HG03159 (cell line): ENCODE measurements around the gene CA10.

Experiments
- ATAC-seq: cut with Tn5 transposase; IDR thresholded peaks from one replicate; pipeline ENCODE4 v1.9.1; 2021; ENCODE audit warnings: mild to moderate bottlenecking, moderate library complexity; ENCODE audit not compliant: unreplicated experiment

CA10 gene

DNA sequence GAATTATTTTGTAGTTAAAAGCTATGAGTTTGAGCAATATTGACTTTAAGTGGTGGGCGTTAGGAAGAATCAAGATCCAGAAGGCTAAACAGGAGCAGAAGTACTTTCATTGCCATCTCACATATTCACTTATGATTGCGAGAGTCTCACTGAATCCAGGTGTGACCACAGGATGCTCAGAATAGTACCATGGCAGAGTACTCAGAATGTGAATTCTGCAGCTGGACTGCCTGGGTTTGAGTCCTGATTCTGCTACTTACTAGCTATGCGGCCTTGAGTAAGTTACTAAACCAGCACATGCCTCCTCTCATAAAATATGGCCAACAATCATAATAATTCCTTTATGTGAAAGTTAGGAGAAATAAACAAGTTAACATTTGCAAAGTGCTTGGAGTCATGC lies 109.5 kb downstream of the CA10 start:
- ATAC-seq = no peak

DNA sequence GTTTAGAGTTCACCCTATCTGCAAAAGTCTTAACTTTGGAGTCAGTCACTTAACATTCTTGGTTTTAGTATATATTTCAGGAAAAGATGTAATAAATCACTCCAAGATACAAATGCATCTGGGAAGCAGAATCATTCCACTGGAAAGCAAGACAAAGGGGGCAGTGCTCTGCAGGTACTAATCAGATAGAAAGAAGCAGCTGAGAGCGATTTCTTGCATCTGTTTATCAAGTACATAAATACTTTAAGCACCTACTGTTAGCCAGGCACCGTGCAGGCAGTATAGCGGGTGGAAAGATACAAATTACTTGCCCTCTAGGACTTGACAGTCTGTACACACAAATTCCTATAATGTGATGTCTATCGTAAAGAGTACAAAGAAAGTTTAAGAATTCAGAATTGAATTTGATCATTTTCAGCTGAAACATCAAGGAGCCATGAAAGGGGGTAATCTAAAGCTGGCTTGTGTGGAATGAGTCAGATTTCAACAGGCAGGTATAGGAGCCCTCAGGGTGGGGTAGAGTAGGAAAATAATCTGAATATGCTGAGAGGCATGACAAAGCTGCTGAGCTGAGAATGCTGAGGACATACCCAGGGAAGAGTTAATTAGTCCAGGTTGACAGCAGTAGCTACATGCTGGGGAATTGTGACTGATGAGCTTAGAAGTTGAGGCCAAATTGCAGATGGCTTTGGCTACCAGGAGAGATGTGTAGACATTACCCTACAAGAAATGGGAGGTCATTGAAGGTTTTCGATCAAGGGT lies 110.2 kb downstream of the CA10 start:
- ATAC-seq = no peak

DNA sequence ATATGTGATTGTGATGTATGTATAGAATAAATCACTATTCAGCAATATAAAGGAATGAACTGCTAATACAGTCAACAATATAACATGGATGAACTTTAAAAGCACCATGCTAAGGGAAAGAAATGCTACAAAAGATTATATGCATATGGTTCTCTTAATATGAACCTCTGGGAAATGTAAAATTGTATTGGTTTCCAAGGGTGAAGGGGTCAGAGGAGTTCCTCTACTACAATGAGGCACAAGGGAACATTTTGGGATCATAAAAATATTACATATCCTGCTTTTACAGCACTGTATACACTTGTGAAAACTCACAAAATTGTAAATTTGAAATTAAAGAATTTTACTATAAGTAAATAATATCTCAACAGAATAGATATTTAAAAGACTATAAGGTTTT lies 111.4 kb downstream of the CA10 start:
- ATAC-seq = no peak

DNA sequence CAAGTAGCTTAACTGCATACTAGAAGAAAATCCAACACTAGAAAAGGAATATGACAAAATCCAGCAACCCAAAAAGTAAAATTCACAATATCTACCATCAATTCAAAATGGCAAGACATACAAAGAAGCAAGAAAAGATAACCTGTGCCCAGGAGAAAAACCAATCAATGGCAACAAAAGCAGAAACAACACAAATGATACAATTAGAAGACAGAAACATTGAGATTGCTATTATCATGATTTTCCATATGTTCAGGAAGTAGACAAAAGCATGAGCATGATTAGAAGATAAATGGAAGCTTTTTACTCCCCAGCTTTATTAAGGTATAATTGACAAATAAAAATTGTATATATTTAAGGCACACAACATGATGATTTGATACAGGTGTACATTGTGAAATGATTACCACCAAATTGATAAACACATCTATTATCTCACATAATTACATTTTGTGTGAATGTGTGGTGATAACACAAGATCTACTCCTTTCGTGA lies 117.3 kb downstream of the CA10 start:
- no peak for ATAC-seq

- ATAC-seq = no peak
These were observed 122.1 kb downstream of the CA10 start for GRCh38 chr17:52036416-52036815.

DNA sequence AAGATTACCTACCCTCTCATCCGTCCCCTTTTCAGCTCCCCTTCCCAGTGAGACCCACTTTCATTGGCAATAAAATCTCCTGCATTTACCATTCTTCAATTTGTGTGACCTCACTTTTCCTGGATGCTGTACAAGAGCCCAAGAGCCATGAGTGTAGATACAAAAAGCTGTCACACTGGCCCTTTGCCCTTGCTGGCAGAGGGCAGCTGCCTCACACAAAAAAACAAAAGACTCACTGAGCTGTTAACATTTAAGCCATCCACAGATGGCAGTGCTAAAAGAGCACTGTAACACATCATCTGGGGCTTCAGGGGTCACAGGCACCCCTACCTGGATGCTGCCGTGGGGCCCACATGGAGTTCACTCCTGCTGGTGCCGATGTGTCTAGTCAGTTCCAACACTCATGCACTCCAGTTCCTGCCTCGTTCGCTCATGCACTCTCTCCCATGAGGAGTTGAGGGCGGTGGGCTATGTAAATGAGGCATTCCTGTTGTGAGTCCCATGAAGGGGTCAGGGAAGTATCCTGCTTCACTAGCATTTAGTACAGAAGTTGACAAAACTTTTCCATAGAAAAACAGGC lies 123.1 kb downstream of the CA10 start:
- ATAC-seq = no peak

DNA sequence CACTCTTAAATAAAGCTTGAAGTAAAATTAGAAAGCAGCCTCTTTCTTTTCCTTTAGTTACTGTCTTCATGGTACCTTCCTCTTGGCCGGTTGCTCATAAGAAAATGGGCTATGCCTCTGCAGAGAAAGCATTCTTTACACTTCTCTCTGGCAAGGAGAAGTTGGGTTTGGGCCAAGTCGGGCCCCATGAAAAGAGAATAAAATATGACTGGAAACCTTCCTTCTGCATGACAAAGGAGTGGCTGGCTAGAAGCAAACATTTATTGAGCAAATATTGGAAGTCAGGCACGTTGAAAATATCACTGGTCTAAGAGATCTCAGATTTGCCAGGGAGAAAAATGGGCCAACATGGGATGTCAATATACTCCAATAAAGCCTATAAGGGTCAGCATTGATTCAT lies 126.1 kb downstream of the CA10 start:
- ATAC-seq = no peak

DNA sequence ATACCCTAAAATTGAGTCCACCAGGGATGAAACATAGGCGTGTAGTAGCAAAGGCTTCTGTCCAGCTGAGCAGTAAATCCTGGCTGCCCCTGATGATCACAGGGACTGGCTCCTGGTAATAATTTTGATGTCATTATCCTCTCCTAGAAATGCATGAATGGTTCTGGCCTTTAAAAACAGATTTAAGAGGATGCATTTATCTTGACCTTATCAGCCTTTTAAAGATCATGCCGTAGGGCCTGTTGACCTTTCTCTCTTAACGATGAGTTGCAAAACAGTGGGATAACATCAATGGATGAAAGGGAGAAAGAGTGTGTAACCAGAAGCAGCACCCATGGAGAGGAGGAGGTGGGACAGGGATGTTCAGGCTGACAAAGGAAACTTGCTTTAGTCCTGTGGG lies 128.5 kb downstream of the CA10 start:
- no peak for ATAC-seq

DNA sequence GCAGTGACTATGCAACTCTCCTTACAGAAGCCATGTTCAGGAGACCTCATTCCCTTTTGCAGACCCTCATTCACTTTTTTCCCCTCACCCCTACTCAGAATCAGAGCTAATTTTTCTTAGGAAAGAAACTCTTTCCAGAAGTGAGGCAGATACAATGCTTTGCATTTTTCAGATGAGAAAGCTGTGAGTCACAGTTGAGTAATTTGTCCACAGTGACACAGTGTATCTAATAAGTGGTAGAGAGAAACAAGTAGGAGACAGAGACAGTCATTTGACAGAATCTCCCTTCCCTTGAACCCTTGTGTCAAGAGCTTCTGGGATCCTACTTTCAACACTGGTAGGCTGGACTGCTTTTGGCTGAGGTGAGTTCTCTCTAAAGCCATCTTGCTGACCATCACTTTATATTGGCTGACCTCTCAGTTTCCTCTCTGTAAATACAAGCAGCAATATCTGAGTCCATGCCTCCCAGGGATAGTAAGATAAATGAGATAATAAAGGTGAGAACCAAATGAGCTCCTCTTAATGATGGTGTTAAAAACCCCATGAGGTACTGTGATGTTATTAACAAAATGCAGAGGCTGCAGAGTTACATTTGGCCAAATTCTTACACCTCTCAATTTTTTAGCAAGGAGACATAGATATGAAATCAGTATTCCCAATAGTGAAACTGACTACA lies 130.8 kb downstream of the CA10 start:
- ATAC-seq = no peak

DNA sequence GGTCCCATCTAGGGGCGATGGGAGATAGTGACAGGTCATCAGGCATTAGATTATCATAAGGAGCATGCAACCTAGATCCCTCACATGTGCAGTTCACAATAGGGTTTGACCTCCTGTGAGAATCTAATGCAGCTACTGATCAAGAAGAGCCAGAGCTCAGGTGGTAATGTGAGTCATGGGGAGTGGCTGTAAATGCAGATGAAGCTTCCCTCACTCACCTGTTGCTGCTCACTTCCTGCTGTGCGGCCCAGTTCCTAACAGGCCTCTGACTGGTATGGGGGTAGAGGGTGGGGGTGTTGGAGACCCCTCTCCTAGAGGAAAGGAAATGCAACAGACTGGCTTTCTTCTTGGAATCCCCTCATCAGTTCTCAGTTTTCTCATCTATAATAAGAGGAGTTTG lies 131.4 kb downstream of the CA10 start:
- ATAC-seq = no peak

DNA sequence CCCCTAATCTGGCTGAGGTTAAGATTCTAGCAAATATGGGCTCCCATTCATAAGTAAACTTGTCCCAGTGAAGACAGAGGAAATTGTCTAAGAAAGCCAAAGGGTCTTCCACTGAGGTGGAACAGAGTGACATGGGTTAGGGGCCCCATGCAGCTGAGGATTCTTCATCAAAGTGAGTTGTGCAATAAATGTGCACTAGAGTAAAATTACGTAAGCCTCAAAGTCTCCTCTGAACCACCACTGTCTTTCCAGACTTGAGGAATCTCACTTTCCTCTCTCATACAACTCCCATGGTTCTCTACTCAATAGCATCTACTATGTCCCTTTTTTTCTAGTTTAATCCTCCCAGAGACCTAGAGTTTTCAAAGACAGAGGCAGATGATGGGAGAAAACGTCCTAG lies 132.4 kb downstream of the CA10 start:
- no peak for ATAC-seq

DNA sequence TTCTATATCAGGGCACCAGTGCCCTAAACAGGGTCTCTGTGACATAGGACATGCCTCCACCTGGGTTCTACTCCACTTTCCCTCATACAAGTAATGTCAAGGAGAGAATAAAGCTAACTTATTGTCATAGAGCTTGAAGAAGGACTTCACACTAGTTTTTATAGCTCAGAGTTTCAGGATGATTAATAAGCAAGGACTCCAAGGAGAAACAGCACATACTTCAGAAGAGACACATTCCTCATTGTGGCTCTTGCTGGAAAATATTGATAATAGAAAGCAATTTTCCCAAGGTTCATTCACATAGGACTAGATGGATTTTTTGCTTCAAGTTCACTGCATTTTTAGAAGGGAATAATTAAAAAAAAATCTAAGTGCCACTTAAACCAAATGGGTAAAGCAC lies 133.3 kb downstream of the CA10 start:
- no peak for ATAC-seq

GRCh38 chr17:52024300-52024870 lies 134.1 kb downstream of the CA10 start:
- no peak for ATAC-seq

- no peak for ATAC-seq
These were observed 147.4 kb downstream of the CA10 start for GRCh38 chr17:52011064-52011463.

DNA sequence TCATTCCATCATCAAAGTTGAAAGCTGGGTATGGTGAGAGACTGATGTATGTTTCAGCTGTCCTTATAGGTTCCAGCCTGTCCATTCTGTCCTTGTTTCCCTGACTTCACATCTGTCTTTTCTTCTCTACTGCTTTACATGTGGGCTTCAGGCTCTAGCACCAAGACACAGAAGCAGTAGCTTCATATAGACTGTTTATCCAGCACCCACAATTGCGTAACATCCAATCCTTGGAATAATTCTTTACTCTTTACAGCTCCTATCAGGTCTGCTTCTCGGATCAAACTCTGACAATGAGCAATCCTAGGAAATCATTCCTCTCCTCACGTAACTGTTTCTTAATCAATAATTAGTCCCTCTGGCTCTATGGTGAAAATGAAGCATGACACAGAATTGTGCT lies 158.9 kb downstream of the CA10 start:
- no peak for ATAC-seq

DNA sequence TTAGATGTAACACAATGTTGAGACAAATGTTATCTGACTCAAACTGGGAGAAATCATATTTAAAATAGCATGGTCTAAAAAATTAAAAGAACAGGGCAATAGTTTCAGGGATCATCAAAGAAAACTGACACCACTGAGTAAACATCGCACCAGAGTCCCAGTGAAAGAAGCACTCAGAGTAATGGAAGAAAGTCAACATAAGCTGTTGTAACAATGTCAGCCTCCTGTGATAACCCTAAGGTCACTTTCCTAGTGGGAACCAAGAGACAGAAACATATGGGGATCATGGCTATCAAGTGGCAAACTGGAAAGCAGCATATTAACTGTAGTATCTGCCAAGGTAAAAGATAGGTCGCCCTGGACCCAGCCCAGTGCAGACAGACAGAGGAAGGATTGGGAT lies 160.8 kb downstream of the CA10 start:
- ATAC-seq = no peak

- ATAC-seq = no peak
These were observed 162.6 kb downstream of the CA10 start for GRCh38 chr17:51995797-51996403.

DNA sequence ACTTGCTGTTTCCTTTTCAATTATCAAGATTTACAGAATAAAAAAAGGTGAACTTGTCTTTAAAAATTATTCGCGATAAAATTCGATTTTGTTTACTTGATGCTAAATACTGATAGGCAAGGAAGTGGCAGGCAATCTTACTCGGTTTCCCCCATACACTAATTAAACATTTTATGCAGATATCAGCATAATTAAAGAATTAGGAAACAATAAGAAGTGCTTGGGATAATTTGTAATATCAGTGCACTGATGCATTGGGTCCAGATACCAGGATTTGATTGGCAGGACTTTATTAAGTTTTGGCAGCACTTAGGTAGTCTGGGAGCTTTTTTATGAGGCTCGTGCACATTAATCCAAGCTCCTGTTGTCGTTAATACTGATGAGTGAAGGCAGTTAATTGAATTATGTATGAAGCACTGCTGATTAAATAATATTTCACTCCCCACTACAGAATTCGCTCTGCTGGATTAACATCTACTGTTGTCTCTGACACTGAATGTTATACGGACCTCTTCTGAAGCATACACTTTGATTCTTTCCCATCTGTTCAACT lies 165.6 kb downstream of the CA10 start:
- no peak for ATAC-seq

- ATAC-seq = no peak
These were observed 187.4 kb downstream of the CA10 start for GRCh38 chr17:51971121-51971520.

DNA sequence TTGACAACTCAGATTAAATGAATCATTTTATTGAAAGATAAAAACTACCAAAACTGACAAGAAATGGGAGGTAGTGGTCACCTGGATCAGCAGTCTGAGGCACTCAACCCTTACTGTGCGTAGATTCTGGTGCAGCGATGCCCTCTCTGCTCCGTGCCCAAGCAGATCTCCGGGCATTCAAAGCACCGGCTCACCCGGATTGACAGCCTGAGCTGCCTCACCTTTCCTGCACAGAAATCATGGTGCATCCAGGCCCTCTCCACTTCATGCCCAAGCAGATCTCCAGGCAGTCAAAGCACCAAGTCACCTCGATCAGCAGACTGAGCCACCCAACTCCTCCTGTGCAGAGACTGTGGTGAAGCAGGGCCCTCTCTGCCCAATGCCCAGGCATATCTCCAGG lies 196.8 kb downstream of the CA10 start:
- no peak for ATAC-seq

- no peak for ATAC-seq
These were observed 200.7 kb downstream of the CA10 start for GRCh38 chr17:51957786-51958185.
